Measurements from ENCODE around the gene GSK3A. TPM values are rescaled to one million over a fixed set of nuclear protein-coding genes. Genes with fewer than 3 reads are reported as not detected.
A peak's percentile ranks its signal among the peaks of the same experiment; 100 is the strongest.

GSK3A gene
- polyA plus RNA-seq, 2 donors = 32.9 TPM

DNA sequence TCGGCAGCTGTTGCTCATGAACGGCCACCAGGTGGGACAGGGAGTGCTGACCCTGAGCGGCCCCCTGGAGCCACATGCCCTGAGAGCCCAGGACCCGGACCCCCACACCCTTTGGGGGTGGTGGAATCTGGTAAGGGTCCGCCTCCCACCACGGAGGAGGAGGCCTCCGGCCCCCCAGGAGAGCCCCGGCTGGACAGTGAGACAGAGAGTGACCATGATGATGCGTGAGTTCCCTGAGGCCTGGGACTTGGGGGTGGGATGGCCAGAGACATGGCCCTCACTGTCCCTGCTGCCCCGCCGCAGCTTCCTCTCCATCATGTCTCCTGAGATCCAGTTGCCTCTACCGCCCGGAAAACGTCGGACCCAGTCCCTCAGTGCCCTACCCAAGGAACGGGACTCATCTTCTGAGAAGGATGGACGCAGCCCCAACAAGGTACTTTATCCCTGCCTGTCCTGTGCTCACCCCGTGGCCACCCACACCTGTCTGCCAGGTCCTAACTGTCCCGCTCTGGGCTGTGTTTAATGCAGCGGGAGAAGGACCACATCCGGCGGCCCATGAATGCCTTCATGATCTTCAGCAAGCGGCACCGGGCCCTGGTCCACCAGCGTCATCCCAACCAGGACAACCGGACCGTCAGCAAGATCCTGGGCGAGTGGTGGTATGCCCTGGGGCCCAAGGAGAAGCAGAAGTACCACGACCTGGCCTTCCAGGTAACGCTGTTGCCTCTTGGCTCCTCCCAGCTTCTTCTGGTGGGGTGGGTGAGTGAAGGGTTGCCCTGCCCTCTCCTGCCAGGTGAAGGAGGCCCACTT, 44.8 kb upstream of the GSK3A start:
- WGBS, 2 donors = 88 to 91% methylated on average over 28 to 30 of the region's 30 CpGs

DNA sequence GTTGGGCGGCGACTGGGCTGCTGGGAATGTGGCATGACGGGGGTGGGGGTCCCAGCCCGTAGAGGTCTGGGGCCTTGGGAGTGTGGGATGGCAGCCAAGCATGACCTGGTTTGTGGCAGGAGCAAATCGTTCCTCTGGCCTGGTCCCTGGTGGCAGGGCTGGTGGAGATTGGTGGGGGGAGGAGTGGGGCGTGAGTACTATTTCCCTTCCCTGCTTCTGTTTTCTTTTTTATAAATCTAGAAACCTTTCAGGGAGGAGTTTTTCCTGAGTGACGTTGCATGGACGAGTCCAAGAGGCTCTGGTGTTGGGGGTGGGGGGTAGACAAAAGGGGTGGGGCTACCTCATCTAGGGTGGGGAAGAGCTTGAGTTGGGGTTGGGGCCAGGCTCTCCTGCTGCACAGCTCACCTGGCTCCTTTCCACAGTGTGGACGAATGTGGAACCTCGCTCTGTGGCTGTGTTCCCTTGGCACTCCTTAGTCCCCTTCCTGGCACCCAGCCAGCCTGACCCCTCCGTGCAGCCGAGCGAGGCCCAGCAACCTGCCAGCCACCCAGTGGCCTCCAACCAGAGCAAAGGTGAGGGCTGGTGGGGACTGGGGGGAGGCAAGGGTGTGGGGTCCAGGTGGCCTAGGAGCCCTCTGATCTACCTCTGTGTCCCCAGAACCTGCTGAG, 44.1 kb upstream of the GSK3A start:
- Histone ChIP-seq H3K9me3 (ENCODE audit: control insufficient read depth in 2 of 2, insufficient read depth in 1 of 2, low read depth in 1 of 2, low read length in 1 of 2) (no peaks in the 10 kb centered on the region), H3K4me1 (ENCODE audit: control insufficient read depth in 2 of 2, insufficient read depth in 2 of 2, low read length in 1 of 2) (peaks cover 9 to 41% of the 10 kb centered on the region in 2 donors), H3K27me3 (ENCODE audit: control insufficient read depth in 1 of 2, insufficient read depth in 2 of 2, low read length in 2 of 2) (no peaks in the 10 kb centered on the region), H3K27ac (ENCODE audit: low read depth in 2 of 2, low read length in 1 of 2) (peak overlapping the region; percentile 53 to 67), H3K4me3 (ENCODE audit: low read depth in 1 of 2, low read length in 2 of 2) (no peak overlapping the region), H3K36me3 (ENCODE audit: control insufficient read depth in 2 of 2, insufficient read depth in 2 of 2, low read length in 1 of 2) (peaks cover 14 to 41% of the 10 kb centered on the region in 2 donors)
- 21 to 29% methylated on average over 13 of the region's 13 CpGs for WGBS, 2 donors

More for the DNA sequence above, 44.8 kb upstream of the GSK3A start:
- Histone ChIP-seq H3K9me3 (ENCODE audit: control insufficient read depth in 2 of 2, insufficient read depth in 1 of 2, low read depth in 1 of 2, low read length in 1 of 2) (no peaks in the 10 kb centered on the region), H3K4me3 (ENCODE audit: low read depth in 1 of 2, low read length in 2 of 2) (no peak overlapping the region), H3K4me1 (ENCODE audit: control insufficient read depth in 2 of 2, insufficient read depth in 2 of 2, low read length in 1 of 2) (peaks cover 3 to 34% of the 10 kb centered on the region in 2 donors), H3K27ac (ENCODE audit: low read depth in 2 of 2, low read length in 1 of 2) (peak overlapping the region in 1 of 2 donors; percentile 56), H3K27me3 (ENCODE audit: control insufficient read depth in 1 of 2, insufficient read depth in 2 of 2, low read length in 2 of 2) (no peaks in the 10 kb centered on the region), H3K36me3 (ENCODE audit: control insufficient read depth in 2 of 2, insufficient read depth in 2 of 2, low read length in 1 of 2) (peaks cover 14 to 47% of the 10 kb centered on the region in 2 donors)

DNA sequence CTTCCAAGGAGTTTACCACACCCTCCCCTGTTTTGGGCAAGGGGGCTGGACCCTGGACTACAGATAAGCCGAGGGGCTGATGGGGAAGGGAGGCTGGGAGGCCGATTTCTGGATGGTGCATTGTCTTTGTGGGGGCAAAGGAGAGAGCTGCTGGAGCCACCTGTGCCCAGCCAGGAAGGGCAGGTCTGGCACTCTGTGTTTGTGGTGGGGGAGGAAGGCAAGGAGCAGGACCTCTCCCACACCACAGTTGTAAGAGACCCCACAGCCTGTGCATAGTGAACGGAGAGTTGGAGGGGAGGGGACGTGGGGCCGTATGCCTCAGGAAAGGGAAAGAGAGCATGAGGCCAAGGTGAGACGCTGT, 43.6 kb upstream of the GSK3A start:
- 20 to 28% methylated on average over 6 of the region's 6 CpGs for WGBS, 2 donors
- peaks cover 14 to 36% of the 10 kb centered on the region in 2 donors for H3K36me3 ChIP-seq (ENCODE audit: control insufficient read depth in 2 of 2, insufficient read depth in 2 of 2, low read length in 1 of 2)
- H3K27me3 ChIP-seq (ENCODE audit: control insufficient read depth in 1 of 2, insufficient read depth in 2 of 2, low read length in 2 of 2) = no peaks in the 10 kb centered on the region
- no peak overlapping the region for H3K4me3 ChIP-seq (ENCODE audit: low read depth in 1 of 2, low read length in 2 of 2)
- H3K27ac ChIP-seq (ENCODE audit: low read depth in 2 of 2, low read length in 1 of 2) = peak overlapping the region; percentile 67 to 97
- H3K4me1 ChIP-seq (ENCODE audit: control insufficient read depth in 2 of 2, insufficient read depth in 2 of 2, low read length in 1 of 2) = peaks cover 12 to 42% of the 10 kb centered on the region in 2 donors
- H3K9me3 ChIP-seq (ENCODE audit: control insufficient read depth in 2 of 2, insufficient read depth in 1 of 2, low read depth in 1 of 2, low read length in 1 of 2) = no peaks in the 10 kb centered on the region

DNA sequence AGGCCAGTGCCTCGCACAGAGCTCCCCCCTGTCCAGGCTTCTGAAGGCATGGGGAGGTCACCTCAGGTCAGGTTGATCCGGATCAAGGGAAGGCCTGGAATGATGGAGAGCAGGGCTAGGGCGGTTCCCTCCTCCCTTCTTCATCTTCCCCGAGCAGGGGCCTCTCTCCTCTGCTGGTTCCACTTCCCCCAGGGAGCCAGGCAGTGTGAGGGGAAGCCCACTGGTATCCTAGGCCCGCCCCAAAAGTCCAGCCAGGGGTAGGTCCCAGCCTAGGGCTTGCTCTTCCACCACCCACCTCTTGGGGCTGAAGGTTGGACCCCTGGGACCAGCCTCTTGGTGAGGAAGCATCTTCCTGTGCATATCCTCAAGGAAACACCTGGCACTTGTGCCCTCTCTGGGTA, 43.1 kb upstream of the GSK3A start:
- Histone ChIP-seq H3K4me1 (ENCODE audit: control insufficient read depth in 2 of 2, insufficient read depth in 2 of 2, low read length in 1 of 2) (peaks cover 13 to 41% of the 10 kb centered on the region in 2 donors), H3K36me3 (ENCODE audit: control insufficient read depth in 2 of 2, insufficient read depth in 2 of 2, low read length in 1 of 2) (peaks cover 13 to 32% of the 10 kb centered on the region in 2 donors), H3K9me3 (ENCODE audit: control insufficient read depth in 2 of 2, insufficient read depth in 1 of 2, low read depth in 1 of 2, low read length in 1 of 2) (no peaks in the 10 kb centered on the region), H3K4me3 (ENCODE audit: low read depth in 1 of 2, low read length in 2 of 2) (no peak overlapping the region), H3K27me3 (ENCODE audit: control insufficient read depth in 1 of 2, insufficient read depth in 2 of 2, low read length in 2 of 2) (no peaks in the 10 kb centered on the region), H3K27ac (ENCODE audit: low read depth in 2 of 2, low read length in 1 of 2) (peak overlapping the region; percentile 84 to 97)
- 27 to 30% methylated on average over 5 of the region's 5 CpGs for WGBS, 2 donors

DNA sequence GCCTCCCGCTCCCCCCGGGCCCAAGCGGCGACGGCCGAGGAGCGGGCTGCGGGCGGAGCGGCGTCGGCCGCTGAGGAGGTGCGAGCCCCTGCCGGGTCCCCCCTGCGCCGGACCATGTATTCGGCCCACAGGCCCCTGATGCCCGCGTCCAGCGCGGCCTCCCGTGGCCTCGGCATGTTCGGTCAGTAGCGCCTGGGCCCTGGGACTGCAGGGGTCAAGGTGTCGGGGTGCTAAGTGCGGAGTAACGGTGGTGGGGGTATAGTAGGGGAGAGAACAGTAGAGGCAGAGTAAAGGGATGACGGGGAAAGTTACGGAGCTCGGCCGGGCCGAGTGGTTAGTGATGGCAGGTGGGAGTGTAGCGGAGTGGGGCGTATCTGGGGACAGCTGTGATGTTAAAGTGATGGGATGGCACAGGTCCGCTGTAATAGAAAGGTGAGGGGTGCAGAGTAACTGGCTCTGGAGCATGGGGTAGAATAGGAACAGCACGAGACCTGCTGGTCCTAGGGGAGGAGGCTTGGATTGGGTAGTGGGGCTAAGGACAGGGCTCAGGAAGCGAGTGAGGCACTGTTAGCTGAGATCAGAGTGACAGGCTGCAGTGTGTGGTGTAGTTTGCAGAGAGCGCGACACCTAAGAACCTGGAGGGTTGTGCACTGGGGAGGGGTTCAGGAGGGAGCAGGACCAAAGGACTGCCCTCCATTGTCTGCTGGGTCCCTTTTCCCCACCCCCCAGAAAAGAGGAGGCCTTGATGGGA, 42.4 kb upstream of the GSK3A start:
- 2 to 5% methylated on average over 30 to 40 of the region's 41 CpGs for WGBS, 2 donors
- Histone ChIP-seq H3K4me1 (ENCODE audit: control insufficient read depth in 2 of 2, insufficient read depth in 2 of 2, low read length in 1 of 2) (peaks cover 13 to 41% of the 10 kb centered on the region in 2 donors), H3K4me3 (ENCODE audit: low read depth in 1 of 2, low read length in 2 of 2) (peak overlapping the region; percentile 53 to 61)

DNA sequence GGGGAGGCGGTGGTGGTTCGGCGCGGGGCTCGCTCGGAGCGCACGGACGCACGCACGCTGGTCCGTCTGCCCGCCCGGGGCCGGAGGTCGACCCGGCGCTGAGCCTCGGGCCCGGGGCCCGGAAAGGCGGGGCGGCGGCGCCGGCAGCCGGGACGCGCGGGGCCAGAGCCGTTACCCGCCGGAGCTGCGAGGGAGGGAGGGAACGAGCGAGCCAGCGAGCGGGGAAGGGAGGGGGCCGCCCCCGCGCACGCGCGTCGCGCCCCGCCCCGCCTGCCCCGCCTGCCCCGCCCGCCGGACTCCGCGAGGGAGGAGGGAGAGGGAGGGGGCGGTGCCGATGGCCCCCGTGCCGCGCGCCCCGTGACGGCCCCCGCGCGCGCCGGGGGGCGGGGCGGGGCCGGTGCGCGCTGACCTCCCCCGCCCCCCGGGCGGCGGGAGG, 41.7 kb upstream of the GSK3A start:
- Histone ChIP-seq H3K36me3 (ENCODE audit: control insufficient read depth in 2 of 2, insufficient read depth in 2 of 2, low read length in 1 of 2) (peaks cover 4 to 18% of the 10 kb centered on the region in 2 donors), H3K4me3 (ENCODE audit: low read depth in 1 of 2, low read length in 2 of 2) (peak overlapping the region; percentile 61 to 63), H3K9me3 (ENCODE audit: control insufficient read depth in 2 of 2, insufficient read depth in 1 of 2, low read depth in 1 of 2, low read length in 1 of 2) (no peaks in the 10 kb centered on the region), H3K27me3 (ENCODE audit: control insufficient read depth in 1 of 2, insufficient read depth in 2 of 2, low read length in 2 of 2) (no peaks in the 10 kb centered on the region), H3K4me1 (ENCODE audit: control insufficient read depth in 2 of 2, insufficient read depth in 2 of 2, low read length in 1 of 2) (peaks cover 13 to 46% of the 10 kb centered on the region in 2 donors), H3K27ac (ENCODE audit: low read depth in 2 of 2, low read length in 1 of 2) (peak overlapping the region; percentile 97 to 98)
- WGBS, 2 donors = 0% methylated on average over 46 to 75 of the region's 76 CpGs

More for the DNA sequence above, 42.4 kb upstream of the GSK3A start:
- H3K27me3 ChIP-seq (ENCODE audit: control insufficient read depth in 1 of 2, insufficient read depth in 2 of 2, low read length in 2 of 2) = no peaks in the 10 kb centered on the region
- peaks cover 10 to 25% of the 10 kb centered on the region in 2 donors for H3K36me3 ChIP-seq (ENCODE audit: control insufficient read depth in 2 of 2, insufficient read depth in 2 of 2, low read length in 1 of 2)
- H3K9me3 ChIP-seq (ENCODE audit: control insufficient read depth in 2 of 2, insufficient read depth in 1 of 2, low read depth in 1 of 2, low read length in 1 of 2) = no peaks in the 10 kb centered on the region
- peak overlapping the region; percentile 84 to 97 for H3K27ac ChIP-seq (ENCODE audit: low read depth in 2 of 2, low read length in 1 of 2)

DNA sequence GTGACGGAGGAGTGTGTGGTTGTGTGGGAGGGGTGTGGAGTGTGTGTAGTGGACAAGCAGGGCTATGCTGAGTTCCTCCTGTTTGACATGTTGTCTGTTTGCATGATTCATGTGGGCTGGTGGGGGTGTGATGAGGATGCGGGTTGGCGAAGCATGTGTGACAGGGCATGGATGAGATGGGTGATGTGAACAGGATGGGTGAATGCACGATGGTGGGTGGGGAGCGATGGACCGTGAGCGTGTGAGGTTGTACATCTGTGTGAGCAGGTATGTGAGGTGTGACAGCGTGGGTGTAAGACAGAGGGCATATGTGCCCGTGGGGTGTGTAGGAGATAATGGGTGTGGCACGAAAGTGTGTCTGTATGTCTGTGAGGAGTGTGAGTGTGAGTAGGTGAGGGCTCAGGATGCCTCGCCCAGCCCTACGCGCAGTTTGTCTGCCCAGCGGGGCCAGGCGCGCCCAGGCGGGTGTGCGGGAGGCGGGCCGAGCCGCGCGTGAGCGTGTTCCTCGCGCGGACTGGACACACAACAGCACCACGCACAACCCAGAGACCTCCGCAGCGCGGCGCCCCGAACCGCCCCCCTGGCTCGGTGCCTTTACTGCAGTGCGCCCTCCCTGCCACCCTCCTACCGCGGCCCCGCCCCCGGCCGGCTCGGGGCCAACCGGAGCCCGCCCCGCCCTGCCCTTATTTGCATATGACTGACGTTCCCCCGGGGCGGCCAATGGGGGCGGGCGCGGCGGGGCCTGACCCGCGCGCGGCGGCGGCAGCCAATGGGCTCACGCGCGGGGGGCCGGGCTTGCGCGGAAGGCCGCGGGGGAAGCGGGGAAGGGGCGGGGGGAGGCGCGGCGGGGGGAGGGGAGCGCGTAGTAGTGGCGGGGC, 41.0 kb upstream of the GSK3A start:
- H3K27me3 ChIP-seq (ENCODE audit: control insufficient read depth in 1 of 2, insufficient read depth in 2 of 2, low read length in 2 of 2) = no peaks in the 10 kb centered on the region
- WGBS, 2 donors = 0 to 1% methylated on average over 39 to 74 of the region's 74 CpGs
- H3K36me3 ChIP-seq (ENCODE audit: control insufficient read depth in 2 of 2, insufficient read depth in 2 of 2, low read length in 1 of 2) = peaks cover 0 to 12% of the 10 kb centered on the region in 2 donors
- peak overlapping the region; percentile 61 to 63 for H3K4me3 ChIP-seq (ENCODE audit: low read depth in 1 of 2, low read length in 2 of 2)
- H3K9me3 ChIP-seq (ENCODE audit: control insufficient read depth in 2 of 2, insufficient read depth in 1 of 2, low read depth in 1 of 2, low read length in 1 of 2) = no peaks in the 10 kb centered on the region
- peak overlapping the region; percentile 97 to 98 for H3K27ac ChIP-seq (ENCODE audit: low read depth in 2 of 2, low read length in 1 of 2)
- H3K4me1 ChIP-seq (ENCODE audit: control insufficient read depth in 2 of 2, insufficient read depth in 2 of 2, low read length in 1 of 2) = peaks cover 13 to 50% of the 10 kb centered on the region in 2 donors

DNA sequence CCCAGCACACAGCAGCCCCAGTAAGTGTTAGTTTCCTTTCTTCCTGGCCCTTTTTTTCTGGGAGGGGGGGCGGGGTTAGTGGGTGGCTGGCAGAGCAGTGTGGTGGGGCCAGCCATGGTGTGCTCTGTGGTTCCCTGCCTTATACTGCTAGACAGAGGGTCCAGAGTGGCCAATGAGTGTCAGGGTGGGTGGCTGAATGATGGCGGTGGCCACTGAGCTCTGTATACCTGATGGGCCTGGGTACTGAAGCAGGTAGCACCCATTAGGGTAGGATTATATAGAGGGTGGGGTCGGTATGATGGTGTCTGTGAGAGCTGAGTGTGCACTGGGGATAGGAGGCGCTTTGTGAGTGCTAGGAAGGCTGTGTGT, 40.4 kb upstream of the GSK3A start:
- Histone ChIP-seq H3K36me3 (ENCODE audit: control insufficient read depth in 2 of 2, insufficient read depth in 2 of 2, low read length in 1 of 2) (peaks cover 0 to 8% of the 10 kb centered on the region in 2 donors), H3K27me3 (ENCODE audit: control insufficient read depth in 1 of 2, insufficient read depth in 2 of 2, low read length in 2 of 2) (no peaks in the 10 kb centered on the region), H3K4me3 (ENCODE audit: low read depth in 1 of 2, low read length in 2 of 2) (peak overlapping the region in 1 of 2 donors; percentile 56), H3K9me3 (ENCODE audit: control insufficient read depth in 2 of 2, insufficient read depth in 1 of 2, low read depth in 1 of 2, low read length in 1 of 2) (no peaks in the 10 kb centered on the region), H3K27ac (ENCODE audit: low read depth in 2 of 2, low read length in 1 of 2) (peak overlapping the region; percentile 97 to 98), H3K4me1 (ENCODE audit: control insufficient read depth in 2 of 2, insufficient read depth in 2 of 2, low read length in 1 of 2) (peaks cover 13 to 56% of the 10 kb centered on the region in 2 donors)
- WGBS, 2 donors = 33 to 36% methylated on average over 4 of the region's 4 CpGs
